OCI-LY1 (cell line): ENCODE results near the gene LUZP1.

Experiments
- H2AFZ ChIP-seq: fragments of 200-600 bp; sonication (generic), shearing (Covaris generic); 2 replicates; pipeline ENCODE4 v1.6.0; 2014; ENCODE audit warnings: antibody characterized with exemption, mild to moderate bottlenecking, low read length
- H3F3A ChIP-seq: fragments of 200-600 bp; sonication (generic), shearing (Covaris generic); 2 replicates; pipeline ENCODE4 v1.6.0; 2014; ENCODE audit warnings: mild to moderate bottlenecking, antibody characterized with exemption, low read length, moderate library complexity; ENCODE audit not compliant: insufficient read depth
- H3K27ac ChIP-seq: fragments of 200-600 bp; sonication (generic); 2 replicates; pipeline ENCODE4 v1.5.1; 2014; ENCODE audit warnings: low read length, mixed run types, mild to moderate bottlenecking, low read depth; ENCODE audit not compliant: poor library complexity, severe bottlenecking
- H3K27me3 ChIP-seq: fragments of 200-600 bp; sonication (generic); 2 replicates; pipeline ENCODE4 v1.6.0; 2014; ENCODE audit warnings: antibody characterized with exemption, mild to moderate bottlenecking, low read length, moderate library complexity; ENCODE audit not compliant: insufficient read depth
- H3K36me3 ChIP-seq: fragments of 200-600 bp; sonication (generic); 2 replicates; pipeline ENCODE4 v1.6.1; 2014; ENCODE audit warnings: mild to moderate bottlenecking, antibody characterized with exemption, low read length, moderate library complexity, mixed read lengths; ENCODE audit not compliant: insufficient read depth
- H3K4me1 ChIP-seq: fragments of 200-600 bp; sonication (generic); 2 replicates; pipeline ENCODE4 v1.5.1; 2014; ENCODE audit warnings: mild to moderate bottlenecking, low read length, moderate library complexity; ENCODE audit not compliant: insufficient read depth, severe bottlenecking
- H3K4me2 ChIP-seq: fragments of 200-600 bp; sonication (generic), shearing (Covaris generic); 2 replicates; pipeline ENCODE4 v1.6.1; 2014; ENCODE audit warnings: low read length
- H3K4me3 ChIP-seq: fragments of 200-600 bp; sonication (generic); 2 replicates; pipeline ENCODE4 v1.5.1; 2014; ENCODE audit warnings: low read length, low read depth, mild to moderate bottlenecking, mixed read lengths; ENCODE audit not compliant: poor library complexity, severe bottlenecking
- H3K79me2 ChIP-seq: fragments of 200-600 bp; shearing (Covaris generic); 2 replicates; pipeline ENCODE4 v1.6.1; 2016; ENCODE audit warnings: mixed run types, low read length, mixed read lengths; ENCODE audit not compliant: insufficient read depth
- H3K9ac ChIP-seq: fragments of 200-600 bp; sonication (generic), shearing (Covaris generic); 2 replicates; pipeline ENCODE4 v1.6.1; 2014; ENCODE audit warnings: mild to moderate bottlenecking, low read length, mixed read lengths
- H3K9me2 ChIP-seq: fragments of 200-600 bp; sonication (generic), shearing (Covaris generic); 2 replicates; pipeline ENCODE4 v1.6.1; 2014; ENCODE audit warnings: low read depth, mild to moderate bottlenecking, low read length, mixed read lengths
- H3K9me3 ChIP-seq: fragments of 200-600 bp; shearing (Covaris generic); 2 replicates; pipeline ENCODE4 v1.6.1; 2014; ENCODE audit warnings: low read length, mixed read lengths
- H4K20me1 ChIP-seq: fragments of 200-600 bp; sonication (generic), shearing (Covaris generic); 2 replicates; pipeline ENCODE4 v1.6.0; 2016; ENCODE audit warnings: mild to moderate bottlenecking, low read length; ENCODE audit not compliant: insufficient read depth
- EZH2 ChIP-seq: fragments of 200-600 bp; sonication (generic), shearing (Covaris generic); IDR thresholded peaks from 2 replicates; pipeline ENCODE4 v1.8.0; 2017; ENCODE audit warnings: borderline replicate concordance, mixed run types, mild to moderate bottlenecking, antibody characterized with exemption, low read length, moderate library complexity, mixed read lengths
- TF ChIP-seq, protein P1 (sequence below): fragments of 200-600 bp; sonication (generic), shearing (Covaris generic); IDR thresholded peaks from 2 replicates; pipeline ENCODE4 v1.5.1; 2017; ENCODE audit warnings: mild to moderate bottlenecking, antibody characterized with exemption, low read length, moderate library complexity, mixed read lengths

The LUZP1 gene

DNA sequence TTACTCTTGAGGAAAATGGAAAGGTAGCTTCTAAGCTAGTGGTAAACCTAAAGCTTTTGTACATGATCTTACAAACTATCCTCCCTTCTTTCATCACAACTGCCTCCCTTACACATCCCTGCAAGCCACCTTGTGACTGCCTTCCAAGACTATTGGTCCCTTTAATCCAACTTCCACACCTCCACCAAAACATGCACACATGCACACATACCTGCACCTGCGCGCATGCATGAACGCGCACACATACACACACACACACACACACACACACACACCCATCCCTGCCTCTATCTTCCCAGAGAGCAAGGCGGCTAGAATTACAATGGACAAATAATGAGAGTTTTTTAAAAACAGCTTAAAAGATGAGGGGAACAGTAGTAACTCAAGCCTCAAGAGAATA is 58.3 kb downstream of the LUZP1 start:
- Histone ChIP-seq H3K9me3 (no peaks in the 10 kb centered on the region), H3K9ac (no peak overlapping the region), H3K27ac (no peak overlapping the region), H2AFZ (no peak overlapping the region), H3K27me3 (no peaks in the 10 kb centered on the region), H3K4me2 (no peak overlapping the region), H4K20me1 (no peaks in the 10 kb centered on the region), H3K4me1 (no peaks in the 10 kb centered on the region), H3F3A (no peaks in the 10 kb centered on the region), H3K9me2 (no peaks in the 10 kb centered on the region), H3K79me2 (no peaks in the 10 kb centered on the region), H3K36me3 (no peaks in the 10 kb centered on the region), H3K4me3 (no peak overlapping the region)
- TF ChIP-seq, protein P1, sequence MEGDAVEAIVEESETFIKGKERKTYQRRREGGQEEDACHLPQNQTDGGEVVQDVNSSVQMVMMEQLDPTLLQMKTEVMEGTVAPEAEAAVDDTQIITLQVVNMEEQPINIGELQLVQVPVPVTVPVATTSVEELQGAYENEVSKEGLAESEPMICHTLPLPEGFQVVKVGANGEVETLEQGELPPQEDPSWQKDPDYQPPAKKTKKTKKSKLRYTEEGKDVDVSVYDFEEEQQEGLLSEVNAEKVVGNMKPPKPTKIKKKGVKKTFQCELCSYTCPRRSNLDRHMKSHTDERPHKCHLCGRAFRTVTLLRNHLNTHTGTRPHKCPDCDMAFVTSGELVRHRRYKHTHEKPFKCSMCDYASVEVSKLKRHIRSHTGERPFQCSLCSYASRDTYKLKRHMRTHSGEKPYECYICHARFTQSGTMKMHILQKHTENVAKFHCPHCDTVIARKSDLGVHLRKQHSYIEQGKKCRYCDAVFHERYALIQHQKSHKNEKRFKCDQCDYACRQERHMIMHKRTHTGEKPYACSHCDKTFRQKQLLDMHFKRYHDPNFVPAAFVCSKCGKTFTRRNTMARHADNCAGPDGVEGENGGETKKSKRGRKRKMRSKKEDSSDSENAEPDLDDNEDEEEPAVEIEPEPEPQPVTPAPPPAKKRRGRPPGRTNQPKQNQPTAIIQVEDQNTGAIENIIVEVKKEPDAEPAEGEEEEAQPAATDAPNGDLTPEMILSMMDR, result no peak
- TF ChIP-seq EZH2, result no peak

DNA sequence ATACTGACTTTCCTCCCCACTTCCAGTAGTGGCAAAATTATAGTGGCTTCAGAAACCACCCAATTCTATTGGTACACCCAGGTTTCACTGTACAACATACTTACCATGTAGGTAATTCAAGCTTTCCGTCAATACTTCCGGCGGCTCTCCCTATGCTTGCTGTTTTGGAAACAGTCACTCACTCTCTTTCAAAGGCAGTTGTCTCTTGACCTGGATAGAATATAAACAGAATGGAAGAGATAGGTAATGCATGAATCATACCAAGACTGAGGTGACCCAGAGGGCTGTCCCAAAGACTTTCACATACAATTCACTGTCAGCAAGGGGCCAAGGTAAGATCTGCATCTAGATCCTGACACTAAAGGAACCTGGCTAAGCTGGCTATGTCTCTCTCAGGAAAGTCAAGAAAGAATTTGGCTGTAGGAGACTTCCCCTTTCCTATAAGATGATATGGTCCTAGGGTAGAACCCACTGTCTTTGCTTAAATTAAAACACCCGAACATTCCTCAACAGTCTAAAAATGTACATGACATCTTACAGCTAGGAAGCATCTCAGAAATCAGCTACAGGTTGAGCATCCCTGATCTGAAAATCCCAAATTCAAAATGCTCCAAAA is 59.6 kb downstream of the LUZP1 start:
- Histone ChIP-seq H3K27me3 (no peaks in the 10 kb centered on the region), H3K9ac (no peak overlapping the region)

DNA sequence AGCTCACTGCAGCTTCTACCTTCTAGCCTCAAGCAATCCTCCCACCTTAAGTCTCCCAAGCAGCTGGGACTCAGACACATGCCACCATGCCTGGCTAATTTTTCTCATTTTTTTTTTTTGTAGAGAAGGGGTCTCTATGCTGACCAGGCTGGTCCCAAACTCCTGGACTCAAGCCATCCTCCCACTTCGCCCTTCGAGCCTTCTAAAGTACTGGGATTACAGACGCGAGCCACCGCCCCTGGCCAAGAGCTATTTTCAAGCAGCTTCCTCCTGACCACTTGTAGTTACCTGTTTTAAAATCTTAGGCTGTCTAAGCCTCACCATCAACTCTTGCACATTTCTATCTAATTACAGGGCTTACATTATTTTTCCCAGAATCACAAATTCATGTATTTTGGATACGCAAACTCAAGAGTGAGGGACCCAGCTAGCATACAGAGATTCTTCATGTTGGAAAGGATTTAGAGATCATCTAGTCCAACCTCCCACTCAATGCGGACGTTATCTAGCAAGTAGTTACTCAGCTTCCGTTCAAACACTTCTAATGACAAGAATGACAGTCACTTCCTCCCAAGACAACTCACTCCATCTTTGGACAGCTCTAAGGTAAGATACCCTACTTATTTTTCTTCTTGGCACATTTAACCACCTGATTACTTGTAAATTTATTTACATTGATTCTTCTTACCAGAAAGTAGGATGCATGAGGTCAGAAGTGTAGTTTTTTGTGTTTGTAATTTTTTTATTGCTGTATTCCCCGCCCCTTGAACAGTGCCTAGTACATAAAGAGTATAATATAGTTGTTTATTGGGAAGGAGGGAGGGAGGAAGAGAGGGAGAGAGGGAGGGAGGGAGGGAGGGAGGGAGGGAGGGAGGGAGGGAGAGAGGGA is 65.4 kb downstream of the LUZP1 start:
- no peaks in the 10 kb centered on the region for H3K79me2 ChIP-seq
- H3K9me3 ChIP-seq, result no peaks in the 10 kb centered on the region
- H3K9me2 ChIP-seq, result no peaks in the 10 kb centered on the region
- H2AFZ ChIP-seq, result no peak overlapping the region
- H3K27ac ChIP-seq, result no peak overlapping the region
- no peak overlapping the region for H3K9ac ChIP-seq
- H4K20me1 ChIP-seq, result no peaks in the 10 kb centered on the region
- no peak overlapping the region for H3K4me2 ChIP-seq
- H3K27me3 ChIP-seq, result no peaks in the 10 kb centered on the region
- H3F3A ChIP-seq, result no peaks in the 10 kb centered on the region
- H3K36me3 ChIP-seq, result no peaks in the 10 kb centered on the region
- H3K4me3 ChIP-seq, result no peak overlapping the region
- no peaks in the 10 kb centered on the region for H3K4me1 ChIP-seq
- TF ChIP-seq, protein P1, result no peak
- no peak for TF ChIP-seq EZH2

More for the DNA sequence above, 59.6 kb downstream of the LUZP1 start:
- Histone ChIP-seq H3K36me3 (no peaks in the 10 kb centered on the region), H3K4me2 (no peak overlapping the region), H3K79me2 (no peaks in the 10 kb centered on the region), H3K4me1 (no peaks in the 10 kb centered on the region), H2AFZ (no peak overlapping the region), H4K20me1 (no peaks in the 10 kb centered on the region), H3K4me3 (no peak overlapping the region), H3K27ac (no peak overlapping the region), H3F3A (no peaks in the 10 kb centered on the region), H3K9me2 (no peaks in the 10 kb centered on the region), H3K9me3 (no peaks in the 10 kb centered on the region)
- TF ChIP-seq EZH2, result no peak
- TF ChIP-seq, protein P1, result no peak
